ENCODE data around the gene NPEPL1.

The NPEPL1 gene

GRCh38 chr20:58658760-58659159 is 33.8 kb upstream of the NPEPL1 start:
- DNase-seq, result no peak

GRCh38 chr20:58659841-58660240 is 32.8 kb upstream of the NPEPL1 start:
- DNase-seq, result no peak

- no peak for DNase-seq
Observed at GRCh38 chr20:58660855-58661597, 31.6 kb upstream of the NPEPL1 start.

DNA sequence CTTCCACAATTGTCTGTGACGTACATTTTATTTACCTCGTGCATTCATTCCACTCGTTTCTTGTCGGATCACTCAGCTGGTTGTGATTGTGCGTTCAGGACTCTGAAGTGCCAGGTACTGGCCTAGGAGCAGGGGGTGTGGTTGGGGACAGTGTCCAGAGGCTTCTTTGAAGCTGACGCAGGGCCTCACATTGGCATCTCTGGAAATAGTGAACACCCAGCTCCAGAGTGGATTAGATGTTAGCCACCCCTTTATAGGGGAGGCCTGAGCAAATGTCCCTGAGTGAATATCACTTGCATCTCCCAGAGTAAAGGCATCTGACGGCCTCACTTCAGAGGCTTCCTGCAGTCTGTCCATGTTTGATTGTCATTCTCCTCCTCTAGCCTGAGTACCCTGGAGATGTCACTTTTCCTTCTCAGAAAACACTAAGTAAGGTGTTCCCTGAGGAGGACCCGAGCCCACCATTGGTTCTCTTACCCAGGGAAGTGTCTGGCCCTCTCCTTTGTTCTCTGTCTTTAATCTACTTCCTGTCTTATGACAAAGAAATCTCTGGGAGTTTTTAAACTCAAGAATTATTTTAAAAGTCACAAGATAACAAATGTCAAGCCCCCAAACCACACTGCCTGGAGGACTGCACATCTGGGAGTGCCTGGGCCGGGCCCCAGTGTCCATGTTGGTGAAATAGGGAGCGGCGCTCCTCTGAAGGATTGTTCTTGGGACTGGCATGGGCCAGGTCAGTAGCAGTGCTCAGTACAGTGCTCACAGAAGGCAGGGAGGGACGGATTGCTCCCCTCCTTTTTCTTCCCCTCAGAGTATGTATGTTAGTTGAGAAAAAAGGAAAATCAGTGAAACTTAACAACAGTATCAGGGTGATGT is 30.8 kb upstream of the NPEPL1 start:
- no peak for DNase-seq

- DNase-seq, result no peak
Observed at GRCh38 chr20:58664331-58664730, 28.3 kb upstream of the NPEPL1 start.

GRCh38 chr20:58664883-58665282 is 27.7 kb upstream of the NPEPL1 start:
- no peak for DNase-seq

- no peak for DNase-seq
Observed at GRCh38 chr20:58665606-58666005, 27.0 kb upstream of the NPEPL1 start.

DNA sequence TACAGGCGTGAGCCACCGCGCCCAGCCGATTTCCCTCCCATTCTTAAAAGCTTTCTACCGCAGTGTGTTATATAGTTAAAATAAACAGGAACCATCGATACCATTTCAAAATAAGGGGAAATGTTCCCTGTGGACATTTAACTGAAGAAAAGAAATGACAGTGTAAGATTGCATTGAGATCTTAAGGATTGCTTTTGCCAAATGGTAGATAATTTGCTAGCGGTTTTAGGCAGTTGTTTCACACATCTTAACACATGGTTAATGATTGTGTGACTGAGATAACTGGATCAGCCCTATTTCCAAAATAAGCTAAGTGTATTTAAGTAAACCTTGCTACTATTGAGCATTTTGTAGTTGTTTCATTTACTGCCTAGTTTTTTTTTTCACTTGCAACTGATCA is 25.9 kb upstream of the NPEPL1 start:
- DNase-seq, result no peak

GRCh38 chr20:58667975-58668374 is 24.6 kb upstream of the NPEPL1 start:
- DNase-seq, result no peak

DNA sequence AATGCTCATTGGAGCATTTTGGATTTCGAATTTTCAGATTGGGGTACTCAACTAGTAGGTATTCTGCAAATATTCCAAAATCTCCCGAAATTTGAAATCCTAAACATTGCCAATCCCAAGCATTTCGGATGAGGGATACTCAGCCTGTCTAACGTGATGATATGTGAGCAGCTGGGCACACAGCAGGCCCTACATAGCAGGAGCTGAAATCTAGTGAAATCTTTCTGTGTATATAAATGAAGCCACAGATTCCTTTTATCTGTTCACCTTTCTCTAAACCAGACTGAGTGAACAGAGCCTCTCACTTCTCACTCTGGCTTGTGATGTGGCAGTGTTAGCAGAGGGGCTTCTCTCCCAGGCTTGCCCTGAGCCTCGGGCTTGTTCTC is 23.7 kb upstream of the NPEPL1 start:
- DNase-seq, result no peak

GRCh38 chr20:58669287-58670006 is 23.2 kb upstream of the NPEPL1 start:
- DNase-seq, result no peak

- no peak for DNase-seq
Observed at GRCh38 chr20:58670102-58670501, 22.5 kb upstream of the NPEPL1 start.

DNA sequence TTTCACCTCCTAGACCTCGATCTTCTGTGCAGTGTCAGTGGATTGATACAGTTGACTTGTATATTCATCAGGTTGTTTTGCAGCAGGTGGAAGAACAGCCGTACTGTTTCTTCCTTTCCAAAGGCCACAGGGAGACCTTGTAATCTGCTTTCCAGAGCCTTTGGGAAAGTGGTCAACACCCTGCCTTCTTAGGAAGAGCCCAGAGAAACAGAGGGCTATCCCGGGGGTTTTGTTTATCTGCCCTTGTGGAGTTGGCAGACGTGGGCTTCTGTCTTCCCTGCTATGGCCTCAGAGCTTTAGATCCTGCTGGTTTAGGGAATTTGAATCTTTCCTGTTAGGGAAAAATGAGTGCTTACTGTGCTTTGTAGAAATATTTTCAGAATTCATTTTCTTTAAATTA is 21.9 kb upstream of the NPEPL1 start:
- no peak for DNase-seq

DNA sequence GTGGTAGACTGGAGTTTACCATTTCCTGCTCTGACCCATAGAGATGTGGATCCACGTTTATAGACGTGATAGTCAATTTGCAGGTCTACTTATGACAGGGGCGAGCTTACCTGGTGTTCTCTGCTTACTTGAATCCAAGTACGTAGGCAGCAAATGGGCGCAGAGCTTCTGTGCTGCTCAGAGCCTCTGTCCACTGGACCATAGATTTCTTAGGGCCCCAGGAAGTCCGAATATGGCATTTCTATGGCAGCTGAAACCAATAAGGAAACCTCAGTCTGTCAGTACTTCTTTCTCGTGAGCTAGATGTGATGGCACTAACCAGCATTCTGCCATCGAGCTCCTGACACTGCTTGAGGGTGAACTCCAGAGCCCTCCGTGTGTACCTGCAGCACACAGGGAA is 19.5 kb upstream of the NPEPL1 start:
- no peak for DNase-seq

- no peak for DNase-seq
Observed at GRCh38 chr20:58675146-58675584, 17.4 kb upstream of the NPEPL1 start.

- no peak for DNase-seq
Observed at GRCh38 chr20:58675641-58676040, 17.0 kb upstream of the NPEPL1 start.

DNA sequence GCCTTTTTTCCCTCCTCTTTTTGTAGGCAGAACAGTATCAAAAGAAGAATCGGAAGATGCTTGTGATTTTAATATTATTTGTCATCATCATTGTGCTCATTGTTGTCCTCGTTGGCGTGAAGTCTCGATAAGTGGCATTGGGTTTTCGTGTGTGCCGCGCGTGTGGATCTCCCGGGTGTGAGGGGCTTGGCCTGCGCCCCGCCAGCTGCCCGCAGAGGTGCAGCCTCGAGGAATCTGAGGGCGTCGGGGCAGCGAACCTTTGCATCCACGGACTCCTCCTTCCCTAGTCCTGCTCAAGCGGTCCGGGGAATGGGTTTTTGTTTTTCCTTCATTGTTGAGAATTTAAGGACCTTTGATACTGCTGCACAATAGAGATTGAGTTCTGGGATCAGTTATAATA is 16.4 kb upstream of the NPEPL1 start:
- no peak for DNase-seq

GRCh38 chr20:58677079-58677604 is 15.5 kb upstream of the NPEPL1 start:
- DNase-seq, result no peak

DNA sequence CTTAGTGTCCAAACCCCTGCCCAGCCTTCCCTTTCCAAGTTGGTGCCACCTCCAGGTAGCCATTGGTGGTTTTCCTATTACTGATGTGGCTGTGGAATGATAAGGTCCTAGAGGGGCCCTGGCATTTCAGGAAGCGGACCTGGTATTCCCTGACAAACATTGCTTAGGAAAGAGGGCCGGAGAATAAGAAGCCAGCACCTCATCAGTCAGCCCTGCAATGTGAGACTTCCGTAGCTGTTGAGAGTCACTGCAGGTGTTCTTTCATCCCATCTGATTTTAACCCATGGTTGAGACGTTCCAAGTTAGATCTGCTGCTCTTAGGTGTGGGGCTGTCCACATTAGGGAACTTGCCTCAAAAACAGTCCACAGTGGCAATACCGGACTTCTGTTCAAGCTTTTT is 14.8 kb upstream of the NPEPL1 start:
- DNase-seq, result no peak

GRCh38 chr20:58678806-58679205 is 13.8 kb upstream of the NPEPL1 start:
- no peak for DNase-seq

DNA sequence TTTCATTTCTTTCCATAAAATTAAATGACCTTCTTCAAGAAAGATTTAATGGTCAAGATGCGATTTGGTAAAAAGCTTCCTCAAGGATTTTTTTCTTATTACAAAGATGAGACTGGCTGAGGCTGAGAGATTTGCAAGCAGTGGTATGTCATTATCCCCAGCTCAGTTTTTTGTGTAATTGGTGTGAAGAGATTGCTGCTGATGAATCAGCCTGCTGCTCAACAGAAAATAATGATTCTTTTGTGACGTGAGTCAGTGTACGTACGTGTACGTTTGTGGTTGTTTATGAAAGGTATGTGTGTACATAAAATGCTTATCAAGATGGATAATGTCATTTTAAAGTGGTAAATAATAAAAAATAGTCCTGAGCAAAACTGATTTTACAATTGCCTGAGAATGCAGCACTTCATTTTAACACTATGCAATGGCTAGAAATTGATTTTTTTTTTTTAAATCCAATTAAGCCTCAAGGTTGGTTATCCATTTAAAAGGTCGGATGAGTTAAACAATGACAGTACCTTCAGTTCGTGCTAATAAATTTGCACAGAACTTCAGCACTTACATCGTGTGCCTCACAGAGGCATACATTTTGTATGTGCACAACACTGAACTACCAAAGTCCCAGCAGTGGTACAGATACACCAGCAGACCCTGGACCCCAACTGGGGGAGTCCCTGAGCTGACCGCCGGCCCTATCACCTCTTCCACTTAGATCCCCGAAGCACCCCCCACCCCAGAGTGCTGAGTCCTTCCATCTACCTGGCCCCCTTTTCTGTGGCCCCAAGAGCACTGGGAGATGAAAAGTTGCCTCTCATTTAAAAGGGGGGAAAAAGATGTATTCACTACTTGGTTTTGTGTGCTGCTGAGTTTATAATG is 9.7 kb upstream of the NPEPL1 start:
- no peak for DNase-seq

- DNase-seq, result no peak
Observed at GRCh38 chr20:58684291-58684690, 8.3 kb upstream of the NPEPL1 start.

All from NCI-H774 (cell line).